Suprapubic skin (tissue), 3 donors: ENCODE results near the gene IL32.

ENCODE experiments used
- CTCF ChIP-seq, 2 donors: fragments of 200-600 bp in 1 of 2; fragments of 450-650 bp in 1 of 2; sonication (generic) in 1 of 2; IDR thresholded peaks; one replicate each; pipeline ENCODE4 v1.5.1; 2016 to 2019; ENCODE audit warnings: antibody characterized with exemption in 2 of 2, mild to moderate bottlenecking in 1 of 2, moderate library complexity in 1 of 2
- EP300 ChIP-seq: sonication (generic); formaldehyde crosslinking; IDR thresholded peaks from one replicate; pipeline ENCODE4 v1.6.1; 2017; ENCODE audit warnings: antibody characterized with exemption

GRCh38 chr16:3059723-3060242, 5.7 kb upstream of the IL32 start:
- no peak for TF ChIP-seq CTCF (IDR thresholded peaks at IDR 0.05)
- TF ChIP-seq EP300, result no peak
